ENCODE results near the gene KIZ.
A peak's percentile ranks its signal among the peaks of the same experiment; 100 is the strongest.

The KIZ gene

DNA sequence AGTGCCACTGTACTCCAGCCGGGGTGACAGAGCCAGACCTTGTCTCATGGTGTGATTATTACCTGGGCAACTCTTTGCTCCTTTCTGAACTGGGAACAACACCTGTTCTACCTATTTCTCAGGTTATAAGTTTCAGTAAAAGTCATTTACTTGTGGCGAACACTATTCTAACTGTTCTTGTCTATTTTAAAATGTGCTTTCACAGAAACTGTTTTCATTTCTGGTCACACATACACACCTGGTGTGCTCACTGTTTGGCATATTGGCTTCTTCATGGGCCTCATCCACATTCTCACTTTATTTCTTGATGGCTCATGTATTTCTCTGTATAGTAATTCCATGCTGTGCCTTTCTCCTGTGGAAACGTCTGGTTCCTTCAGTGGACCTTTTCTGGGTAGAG is 146.8 kb downstream of the KIZ start:
- no peak for DNase-seq

DNA sequence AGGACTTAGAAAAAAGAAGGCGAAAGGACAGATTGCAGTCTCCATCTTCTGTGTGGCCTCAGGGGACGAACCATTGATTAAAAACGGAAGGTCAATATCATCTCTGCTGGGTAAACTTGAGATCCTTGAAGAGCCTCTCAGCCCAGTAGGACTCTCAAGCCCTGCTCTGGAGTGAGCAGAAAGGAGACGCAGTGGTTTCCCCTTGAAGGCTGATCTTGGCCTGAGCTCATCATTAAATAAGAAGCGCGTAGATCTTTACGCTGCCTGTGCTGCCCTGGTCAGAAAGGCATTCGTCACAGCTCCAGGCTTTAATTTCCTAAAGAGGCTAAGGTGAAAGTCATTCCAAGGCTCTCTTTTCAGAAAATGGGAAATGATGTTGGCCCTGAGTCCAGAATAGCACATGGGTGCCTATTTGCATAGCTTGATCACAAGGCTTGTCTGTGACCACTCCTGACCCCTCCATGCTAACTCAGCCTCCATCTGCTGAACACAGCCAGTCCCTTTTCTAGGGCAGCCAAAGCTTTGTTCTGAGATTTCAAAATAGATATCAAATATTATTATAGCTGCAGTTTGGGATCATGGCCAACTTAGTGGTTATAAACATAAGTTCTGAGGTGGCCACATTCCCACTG is 148.0 kb downstream of the KIZ start:
- peak; percentile 1 for DNase-seq

DNA sequence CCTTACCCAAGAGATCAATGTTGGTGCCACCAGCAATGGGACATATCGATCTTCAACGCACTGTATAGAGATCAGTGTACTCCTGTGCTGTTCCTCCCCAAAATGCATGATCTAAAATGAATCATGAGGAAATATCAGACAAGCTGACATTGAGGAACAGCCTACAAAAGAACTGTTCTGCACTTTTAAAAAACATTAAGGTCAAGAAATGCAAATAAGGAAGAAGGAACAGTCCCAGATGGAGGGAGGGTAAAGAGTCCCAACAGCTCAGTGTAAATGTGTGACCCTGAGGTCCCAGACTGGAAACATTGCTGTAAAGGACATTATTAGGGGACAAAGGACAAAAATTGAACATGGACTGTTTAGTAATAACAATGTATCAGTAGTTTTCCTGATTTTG is 152.9 kb downstream of the KIZ start:
- DNase-seq: no peak

DNA sequence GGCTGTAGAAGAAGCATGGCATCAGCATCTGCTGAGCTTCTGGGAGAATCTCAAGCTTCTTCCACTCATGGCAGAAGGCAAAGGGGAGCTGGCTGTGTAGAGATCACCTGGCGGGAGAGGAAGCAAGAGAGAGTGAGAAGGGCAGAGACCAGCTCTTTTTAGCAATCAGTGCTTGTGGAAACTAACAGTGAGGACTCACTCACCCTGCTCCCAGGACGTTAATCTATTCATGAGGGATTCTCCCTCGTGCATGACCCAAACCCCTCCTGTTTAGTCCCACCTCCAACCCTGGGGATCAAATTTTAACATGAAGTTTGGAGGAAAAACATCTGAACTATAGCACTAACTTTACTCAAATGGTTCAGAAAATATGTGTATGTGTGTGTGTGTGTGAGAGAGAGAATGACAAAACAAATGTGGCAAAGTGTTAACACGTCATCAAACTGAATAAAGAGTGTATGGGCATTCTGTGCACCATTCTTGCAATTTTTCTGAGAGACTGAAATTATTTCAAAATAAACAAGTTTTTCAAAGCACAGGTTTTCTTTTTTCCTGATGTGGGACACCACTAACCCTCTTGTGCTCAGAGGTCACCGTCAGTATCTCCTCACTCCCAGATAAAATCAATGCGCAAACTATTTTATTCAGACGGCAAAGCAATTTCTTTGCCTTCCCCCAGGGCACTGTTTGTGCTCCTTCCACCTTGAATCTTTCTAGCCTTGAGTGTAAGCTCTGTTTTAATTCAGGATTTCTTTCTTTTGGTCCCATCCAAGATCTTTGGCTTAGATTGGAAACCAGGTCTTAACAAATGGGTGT is 154.0 kb downstream of the KIZ start:
- DNase-seq: no peak

DNA sequence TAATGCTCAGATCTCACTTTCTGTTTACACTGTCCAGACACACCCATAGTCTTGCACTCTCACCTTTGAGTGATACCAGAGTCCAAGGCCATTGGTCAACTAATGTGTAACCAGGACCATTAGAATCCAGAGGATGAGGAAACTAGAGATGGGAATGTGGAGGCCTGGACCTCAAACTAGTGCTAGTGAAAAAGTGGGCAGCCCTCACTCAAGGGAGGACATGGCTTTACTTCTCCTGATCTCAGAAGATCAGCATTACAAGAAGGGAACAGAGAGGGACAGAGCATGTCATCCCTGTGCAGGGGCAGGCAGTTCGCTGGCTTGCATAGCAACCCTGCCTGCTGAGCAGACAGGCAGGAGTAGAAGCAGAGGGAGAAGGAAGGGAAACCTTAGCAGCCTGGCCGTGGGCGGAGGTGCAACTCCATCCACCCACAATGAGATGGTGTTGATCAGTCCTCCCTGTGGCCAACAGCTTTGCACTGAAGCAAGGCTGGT is 154.7 kb downstream of the KIZ start:
- DNase-seq: no peak

DNA sequence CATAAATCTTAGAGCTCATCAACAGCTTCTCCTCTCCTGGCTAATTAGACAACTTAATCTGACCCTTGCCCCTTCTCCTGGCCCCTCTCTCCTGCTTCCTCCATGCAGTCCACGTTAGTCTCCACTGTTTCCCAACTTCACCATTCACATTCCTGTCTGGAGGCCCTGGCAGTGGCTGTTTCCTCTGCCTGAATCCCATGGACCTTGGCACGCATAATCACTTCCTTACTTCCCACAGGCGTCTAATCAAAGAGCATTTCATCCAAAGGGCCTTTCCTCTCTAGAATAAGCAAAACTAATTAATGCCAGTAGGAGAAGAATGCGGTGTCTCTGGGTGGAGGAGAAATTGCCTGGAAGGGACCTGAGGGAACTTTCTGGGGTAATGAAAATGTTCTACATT is 160.9 kb downstream of the KIZ start:
- no peak for DNase-seq

DNA sequence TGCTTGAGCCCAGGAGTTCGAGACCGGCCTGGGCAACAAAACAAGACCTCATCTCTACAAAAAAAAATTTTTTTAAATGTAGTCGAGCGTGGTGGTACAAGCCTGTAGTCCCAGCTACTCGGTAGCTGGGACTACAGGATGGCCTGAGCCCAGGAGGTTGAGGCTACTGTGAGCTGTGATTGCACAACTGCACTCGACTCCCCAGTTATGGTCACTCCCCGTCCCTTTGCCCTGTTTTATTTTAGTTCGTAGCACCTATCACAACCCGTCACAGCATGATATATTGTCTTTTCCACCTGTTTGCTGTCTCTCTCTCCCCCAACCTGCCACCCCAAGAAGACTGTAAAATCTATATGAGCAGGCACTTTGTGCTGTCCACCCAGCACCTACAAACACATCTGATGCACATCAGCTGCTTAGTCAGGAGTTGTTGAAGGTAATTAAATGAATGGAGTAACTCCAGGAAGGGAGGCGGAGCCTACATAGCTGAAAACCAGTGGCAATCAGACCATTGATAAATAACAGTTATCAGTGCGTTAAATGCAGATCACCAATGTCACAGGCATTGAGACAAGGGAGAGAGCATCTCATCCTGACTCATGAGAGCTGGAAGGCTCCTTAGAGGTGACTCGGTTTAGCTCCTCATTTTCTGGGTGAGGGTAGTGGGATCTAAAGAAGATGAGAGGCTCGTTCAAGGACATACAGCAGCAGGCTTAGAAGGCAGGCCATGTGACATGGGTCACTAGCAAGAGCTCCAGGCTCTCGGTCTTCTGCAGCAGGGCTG is 162.9 kb downstream of the KIZ start:
- DNase-seq: no peak

DNA sequence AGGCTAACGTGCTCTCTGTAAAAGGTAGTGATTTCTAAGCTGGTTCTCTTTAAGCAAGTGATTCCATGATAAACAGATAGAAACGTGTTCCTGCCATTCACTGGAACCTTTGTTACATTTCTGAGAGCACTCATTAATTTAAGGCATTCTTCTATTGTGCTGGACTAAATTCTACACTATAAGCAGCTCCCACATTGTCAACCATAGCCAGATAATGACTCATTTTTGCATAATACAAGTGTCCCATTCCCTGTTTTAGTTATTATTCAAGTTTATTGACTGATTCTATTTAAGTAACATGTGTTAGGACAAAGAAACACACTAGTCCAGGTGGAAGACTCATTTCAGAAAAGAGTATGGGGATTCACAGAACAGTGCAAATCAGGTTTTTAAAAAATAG is 163.8 kb downstream of the KIZ start:
- DNase-seq: no peak

DNA sequence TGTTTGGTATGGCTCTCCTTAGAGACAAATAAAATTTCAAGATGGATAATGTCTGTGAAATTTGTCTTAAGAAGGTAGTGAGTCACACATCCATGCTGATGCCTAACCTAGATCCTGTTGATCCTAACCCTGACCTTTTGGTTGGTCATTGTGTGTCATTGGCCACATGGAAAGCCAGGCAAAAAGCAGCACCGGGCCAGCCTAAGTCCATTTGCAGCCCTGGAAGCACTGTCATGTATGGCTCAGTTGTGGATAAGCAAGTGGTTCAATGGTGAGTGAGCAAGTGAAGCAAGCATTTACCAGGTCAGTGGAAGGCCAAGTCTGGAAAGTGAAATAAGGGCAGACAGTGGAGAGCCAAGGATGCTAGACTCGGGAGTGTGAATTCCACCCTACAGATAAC is 165.1 kb downstream of the KIZ start:
- DNase-seq: no peak

DNA sequence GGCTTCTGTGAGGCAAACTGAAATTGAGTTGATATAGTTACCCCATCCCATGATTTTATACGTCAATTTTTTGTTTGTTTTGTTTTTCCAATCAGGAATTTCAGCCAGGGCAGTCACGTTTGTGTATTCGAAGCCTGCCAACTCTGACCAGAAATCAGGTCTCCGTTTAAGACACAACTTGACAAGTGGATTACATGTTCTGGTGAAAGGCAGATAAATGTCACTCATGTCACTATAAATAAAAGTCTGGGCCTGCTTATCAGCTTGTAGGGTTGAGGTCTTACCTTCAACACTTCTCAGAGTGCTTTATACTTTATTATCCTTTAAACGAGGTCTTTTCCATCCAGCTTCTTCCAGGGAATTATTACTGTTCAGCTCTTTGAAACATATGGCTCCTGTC is 168.9 kb downstream of the KIZ start:
- no peak for DNase-seq
